Activated B cell treated with CpG ODN at 0.5 μM for 24 hours (primary cell): ENCODE data around the gene CRACDL. TPM values are rescaled to one million over a fixed set of nuclear protein-coding genes. Genes with fewer than 3 reads are reported as not detected.

Experiments
- ATAC-seq: fragments of 200-7000 bp; cut with Tn5 transposase; one replicate; pipeline ENCODE4 v1.10.0; 2021; ENCODE audit warnings: low read depth, mild to moderate bottlenecking, moderate library complexity
- CTCF ChIA-PET: fragments of 350-600 bp; sonication (Branson Sonifier 250); formaldehyde crosslinking; loops from one replicate; lab custom pipeline; 2021; ENCODE audit warnings: antibody characterized with exemption; lab: Charles Lee
- POLR2A ChIA-PET: fragments of 350-600 bp; sonication (Branson Sonifier 250); formaldehyde crosslinking; loops from one replicate; lab custom pipeline; 2021; ENCODE audit warnings: antibody characterized with exemption; lab: Charles Lee
- DNase-seq: peaks from one replicate; pipeline ENCODE4 v3.0.0; 2022
- H3K27ac Mint-ChIP-seq: one replicate; pipeline ENCODE4 v1.8.0; 2020; ENCODE audit warnings: mixed read lengths
- H3K27me3 Mint-ChIP-seq: one replicate; pipeline ENCODE4 v1.8.0; 2021; ENCODE audit warnings: mixed read lengths
- H3K36me3 Mint-ChIP-seq: one replicate; pipeline ENCODE4 v1.8.0; 2021; ENCODE audit warnings: low read depth, mixed read lengths
- H3K4me1 Mint-ChIP-seq: one replicate; pipeline ENCODE4 v1.8.0; 2021; ENCODE audit warnings: mixed read lengths
- H3K4me3 Mint-ChIP-seq: one replicate; pipeline ENCODE4 v1.8.0; 2020; ENCODE audit warnings: mild to moderate bottlenecking, mixed read lengths
- H3K9me3 Mint-ChIP-seq: one replicate; pipeline ENCODE4 v1.8.0; 2020; ENCODE audit warnings: mixed read lengths
- intact Hi-C: fragments of 100-400 bp; cut with micrococcal nuclease; formaldehyde crosslinking; loops from one replicate; pipeline ENCODE4 v1.15.1; 2024
- total RNA-seq: library from RNA; stranded (reverse); gene quantifications from 2 replicates; pipeline ENCODE4 v1.2.3, GENCODE V29; 2022
- TF ChIP-seq, protein P1 (sequence below): fragments of 200-600 bp; IDR thresholded peaks from one replicate; pipeline ENCODE4 v1.8.0; 2022; ENCODE audit warnings: antibody characterized with exemption, mild to moderate bottlenecking

The CRACDL gene
- total RNA-seq, 1 donor from 2014 or later = not detected

GRCh38 chr2:98804736-98805135 lies 131.3 kb downstream of the CRACDL start:
- ATAC-seq = no peak
- DNase-seq = no peak
- Mint-ChIP-seq H3K36me3 (no peaks in the 10 kb centered on the region), H3K4me3 (no peak overlapping the region), H3K27ac (no peak overlapping the region), H3K27me3 (peaks cover 3% of the 10 kb centered on the region), H3K9me3 (no peaks in the 10 kb centered on the region), H3K4me1 (no peaks in the 10 kb centered on the region)
- intact Hi-C loops = no loop called here
- ChIA-PET POLR2A (interaction anchor here (1.4 kb wide), 1 partner anchor 73 kb away, joined by 4 read pairs; the partner anchor contains the start of gene MGAT4A), CTCF (no interaction called here)
- TF ChIP-seq, protein P1, sequence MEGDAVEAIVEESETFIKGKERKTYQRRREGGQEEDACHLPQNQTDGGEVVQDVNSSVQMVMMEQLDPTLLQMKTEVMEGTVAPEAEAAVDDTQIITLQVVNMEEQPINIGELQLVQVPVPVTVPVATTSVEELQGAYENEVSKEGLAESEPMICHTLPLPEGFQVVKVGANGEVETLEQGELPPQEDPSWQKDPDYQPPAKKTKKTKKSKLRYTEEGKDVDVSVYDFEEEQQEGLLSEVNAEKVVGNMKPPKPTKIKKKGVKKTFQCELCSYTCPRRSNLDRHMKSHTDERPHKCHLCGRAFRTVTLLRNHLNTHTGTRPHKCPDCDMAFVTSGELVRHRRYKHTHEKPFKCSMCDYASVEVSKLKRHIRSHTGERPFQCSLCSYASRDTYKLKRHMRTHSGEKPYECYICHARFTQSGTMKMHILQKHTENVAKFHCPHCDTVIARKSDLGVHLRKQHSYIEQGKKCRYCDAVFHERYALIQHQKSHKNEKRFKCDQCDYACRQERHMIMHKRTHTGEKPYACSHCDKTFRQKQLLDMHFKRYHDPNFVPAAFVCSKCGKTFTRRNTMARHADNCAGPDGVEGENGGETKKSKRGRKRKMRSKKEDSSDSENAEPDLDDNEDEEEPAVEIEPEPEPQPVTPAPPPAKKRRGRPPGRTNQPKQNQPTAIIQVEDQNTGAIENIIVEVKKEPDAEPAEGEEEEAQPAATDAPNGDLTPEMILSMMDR = no peak

- no peaks in the 10 kb centered on the region for H3K9me3 Mint-ChIP-seq
- no peaks in the 10 kb centered on the region for H3K4me1 Mint-ChIP-seq
- intact Hi-C loops = no loop called here
- H3K27ac Mint-ChIP-seq = no peak overlapping the region
- DNase-seq (no peak), ATAC-seq (no peak)
- H3K4me3 Mint-ChIP-seq = no peak overlapping the region
- TF ChIP-seq, protein P1 = no peak
- peaks cover 6% of the 10 kb centered on the region for H3K27me3 Mint-ChIP-seq
- POLR2A ChIA-PET = interaction anchor here (1.4 kb wide), 1 partner anchor 73 kb away, joined by 4 read pairs; the partner anchor contains the start of gene MGAT4A
- CTCF ChIA-PET = no interaction called here
- H3K36me3 Mint-ChIP-seq = no peaks in the 10 kb centered on the region
Measured at GRCh38 chr2:98804265-98804650, 131.8 kb downstream of the CRACDL start.

DNA sequence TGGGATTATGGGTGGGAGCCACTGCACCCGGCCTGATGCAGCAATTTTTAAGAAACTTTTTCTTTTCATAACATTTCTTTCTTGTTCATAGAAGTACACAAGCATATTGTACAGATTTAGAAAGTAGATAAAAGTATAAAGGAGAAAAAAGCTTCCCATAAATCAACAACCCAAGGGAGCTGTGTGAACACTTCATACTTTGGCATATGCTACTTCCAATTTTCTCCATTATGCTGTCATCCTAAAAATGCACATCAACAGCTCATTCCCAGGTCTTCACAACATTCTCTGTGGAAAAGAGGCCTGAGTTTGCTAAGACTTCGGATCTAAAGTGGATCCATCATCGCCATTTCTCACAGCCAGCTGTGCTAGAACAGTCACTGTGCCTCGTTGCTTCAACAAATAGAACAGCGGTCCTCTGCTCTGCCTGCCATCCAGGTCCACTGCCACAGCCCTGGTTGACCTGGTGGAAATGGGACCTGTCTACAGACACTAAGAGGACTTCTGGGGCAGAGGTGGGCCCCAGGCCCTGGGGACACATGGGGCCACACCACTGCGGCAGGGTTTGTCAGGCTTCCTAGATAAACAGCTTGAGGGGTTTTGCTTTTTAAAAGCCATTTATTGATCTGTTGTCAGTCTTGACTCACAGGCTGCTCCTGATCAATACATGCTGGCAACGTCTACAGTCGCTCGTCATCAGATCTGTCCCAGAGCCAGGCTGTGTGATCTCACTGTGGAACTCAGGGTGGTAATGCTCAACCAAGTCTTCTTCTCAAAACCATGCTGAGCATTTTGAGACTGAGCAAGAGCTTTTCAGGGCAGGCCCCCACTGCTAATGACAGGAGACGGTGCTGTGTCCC lies 132.4 kb downstream of the CRACDL start:
- H3K4me1 Mint-ChIP-seq = no peaks in the 10 kb centered on the region
- H3K36me3 Mint-ChIP-seq = no peaks in the 10 kb centered on the region
- ChIA-PET CTCF (no interaction called here), POLR2A (interaction anchor here (1.4 kb wide), 1 partner anchor 72 kb away, joined by 4 read pairs; the partner anchor contains the start of gene MGAT4A)
- TF ChIP-seq, protein P1 = no peak
- ATAC-seq (no peak), DNase-seq (no peak)
- H3K9me3 Mint-ChIP-seq = no peaks in the 10 kb centered on the region
- H3K27me3 Mint-ChIP-seq = peaks cover 6% of the 10 kb centered on the region
- no peak overlapping the region for H3K4me3 Mint-ChIP-seq
- intact Hi-C loops = no loop called here
- no peak overlapping the region for H3K27ac Mint-ChIP-seq

DNA sequence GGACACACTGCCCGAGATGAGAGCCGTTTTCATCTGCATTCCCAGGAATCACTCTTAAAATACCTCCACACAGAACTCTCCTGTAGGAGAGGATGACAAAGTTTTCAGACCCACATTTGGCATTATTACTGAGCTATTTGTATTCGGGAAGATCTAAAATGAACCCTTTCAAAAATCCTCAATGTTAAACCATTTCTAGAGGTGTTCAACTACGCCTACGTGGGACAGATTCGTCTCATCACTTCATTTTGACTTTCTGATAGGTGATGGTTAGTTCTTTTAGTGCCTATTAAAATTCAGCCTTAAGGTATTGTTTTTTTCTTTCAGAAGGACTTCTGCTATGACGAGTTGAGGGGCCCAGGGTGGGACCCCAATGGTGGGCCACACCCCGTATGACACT lies 133.7 kb downstream of the CRACDL start:
- H3K36me3 Mint-ChIP-seq = no peaks in the 10 kb centered on the region
- peaks cover 6% of the 10 kb centered on the region for H3K27me3 Mint-ChIP-seq
- TF ChIP-seq, protein P1 = no peak
- no peak overlapping the region for H3K27ac Mint-ChIP-seq
- POLR2A ChIA-PET = no interaction called here
- no peaks in the 10 kb centered on the region for H3K4me1 Mint-ChIP-seq
- H3K9me3 Mint-ChIP-seq = no peaks in the 10 kb centered on the region
- CTCF ChIA-PET = no interaction called here
- ATAC-seq = no peak
- intact Hi-C loops = no loop called here
- DNase-seq = no peak
- H3K4me3 Mint-ChIP-seq = no peak overlapping the region

- Mint-ChIP-seq H3K9me3 (no peaks in the 10 kb centered on the region), H3K4me1 (no peaks in the 10 kb centered on the region), H3K36me3 (no peaks in the 10 kb centered on the region), H3K27ac (no peak overlapping the region), H3K4me3 (no peak overlapping the region), H3K27me3 (peaks cover 6% of the 10 kb centered on the region)
- TF ChIP-seq, protein P1 = no peak
- intact Hi-C loops = no loop called here
- POLR2A ChIA-PET = no interaction called here
- DNase-seq (no peak), ATAC-seq (no peak)
- CTCF ChIA-PET = no interaction called here
Measured at GRCh38 chr2:98801921-98802321, 134.1 kb downstream of the CRACDL start.
